SK-N-SH treated with all-trans-retinoic acid at 6 μM for 48 hours (cell line): Measurements from ENCODE around the gene HBB.

Source experiments
- ATAC-seq: fragments of 200-7000 bp; cut with Tn5 transposase; 3 replicates; pipeline ENCODE4 v1.9.1; 2020; ENCODE audit warnings: mild to moderate bottlenecking, moderate library complexity
- BACH2 ChIP-seq: fragments of 250-450 bp; sonication (Bioruptor Pico); IDR thresholded peaks from 2 replicates; pipeline ENCODE4 v1.9.0; 2021; ENCODE audit warnings: mild to moderate bottlenecking, borderline replicate concordance
- CREB5 ChIP-seq: fragments of 250-450 bp; sonication (Bioruptor Pico); IDR thresholded peaks from 2 replicates; pipeline ENCODE4 v1.5.1; 2020; ENCODE audit warnings: low read depth, mild to moderate bottlenecking, moderate library complexity
- CSRNP3 ChIP-seq: fragments of 250-450 bp; sonication (Bioruptor Pico); IDR thresholded peaks from 2 replicates; pipeline ENCODE4 v1.5.1; 2021; ENCODE audit warnings: mild to moderate bottlenecking, moderate library complexity
- ESRRG ChIP-seq: fragments of 250-450 bp; sonication (Bioruptor Pico); IDR thresholded peaks from 2 replicates; pipeline ENCODE4 v1.6.1; 2021; ENCODE audit warnings: mild to moderate bottlenecking
- GLIS3 ChIP-seq: fragments of 250-450 bp; sonication (Bioruptor Pico); IDR thresholded peaks from 2 replicates; pipeline ENCODE4 v1.5.0; 2020; ENCODE audit warnings: mild to moderate bottlenecking, moderate library complexity
- ISL1 ChIP-seq: fragments of 250-450 bp; sonication (Bioruptor Pico); IDR thresholded peaks from 2 replicates; pipeline ENCODE4 v2.1.2; 2022; ENCODE audit warnings: mild to moderate bottlenecking, moderate library complexity
- OSR1 ChIP-seq: fragments of 250-450 bp; sonication (Bioruptor Pico); IDR thresholded peaks from 2 replicates; pipeline ENCODE4 v1.8.0; 2022; ENCODE audit warnings: moderate library complexity, mild to moderate bottlenecking, inconsistent platforms
- PATZ1 ChIP-seq: fragments of 250-450 bp; sonication (Bioruptor Pico); IDR thresholded peaks from 2 replicates; pipeline ENCODE4 v1.8.0; 2020; ENCODE audit warnings: mild to moderate bottlenecking, moderate library complexity, borderline replicate concordance
- POU6F1 ChIP-seq: fragments of 250-450 bp; sonication (Bioruptor Pico); IDR thresholded peaks from 2 replicates; pipeline ENCODE4 v1.8.0; 2021; ENCODE audit warnings: low read depth, mild to moderate bottlenecking, moderate library complexity, borderline replicate concordance
- PPARA ChIP-seq: fragments of 250-450 bp; sonication (Bioruptor Pico); IDR thresholded peaks from 2 replicates; pipeline ENCODE4 v1.5.0; 2020; ENCODE audit warnings: mild to moderate bottlenecking, borderline replicate concordance
- SNAI2 ChIP-seq: fragments of 250-450 bp; sonication (Bioruptor Pico); IDR thresholded peaks from 2 replicates; pipeline ENCODE4 v1.5.0; 2020; ENCODE audit warnings: mild to moderate bottlenecking, moderate library complexity
- TCF4 ChIP-seq: fragments of 250-450 bp; sonication (Bioruptor Pico); IDR thresholded peaks from 2 replicates; pipeline ENCODE4 v1.8.0; 2021; ENCODE audit warnings: mild to moderate bottlenecking, moderate library complexity, borderline replicate concordance
- TOX ChIP-seq: fragments of 250-450 bp; sonication (Bioruptor Pico); IDR thresholded peaks from 2 replicates; pipeline ENCODE4 v1.8.0; 2021; ENCODE audit warnings: mild to moderate bottlenecking, moderate library complexity, borderline replicate concordance
- TSHZ2 ChIP-seq: fragments of 250-450 bp; sonication (Bioruptor Pico); IDR thresholded peaks from 2 replicates; pipeline ENCODE4 v1.5.0; 2020; ENCODE audit warnings: mild to moderate bottlenecking, moderate library complexity
- ZC3H10 ChIP-seq: fragments of 250-450 bp; sonication (Bioruptor Pico); IDR thresholded peaks from 2 replicates; pipeline ENCODE4 v1.5.1; 2021; ENCODE audit warnings: mild to moderate bottlenecking, moderate library complexity
- ZFP3 ChIP-seq: fragments of 250-450 bp; sonication (Bioruptor Pico); IDR thresholded peaks from 2 replicates; pipeline ENCODE4 v1.5.0; 2020; ENCODE audit warnings: mild to moderate bottlenecking, moderate library complexity
- ZFP30 ChIP-seq: fragments of 450-650 bp; formaldehyde crosslinking; IDR thresholded peaks from 2 replicates; pipeline ENCODE4 v1.5.0; 2022; ENCODE audit warnings: mild to moderate bottlenecking, moderate library complexity
- ZNF70 ChIP-seq: fragments of 450-650 bp; formaldehyde crosslinking; IDR thresholded peaks from 2 replicates; pipeline ENCODE4 v1.5.0; 2020; ENCODE audit warnings: mild to moderate bottlenecking, moderate library complexity

Gene HBB

GRCh38 chr11:5272395-5273017, 45.6 kb upstream of the HBB start:
- no peak for ATAC-seq
- TF ChIP-seq CREB5 (CRISPR knock-in tag) (no peak), TCF4 (CRISPR knock-in tag) (no peak), OSR1 (CRISPR knock-in tag) (no peak), TSHZ2 (CRISPR knock-in tag) (no peak), ISL1 (CRISPR knock-in tag) (no peak), GLIS3 (no peak), ZNF70 (CRISPR knock-in tag) (no peak)

GRCh38 chr11:5269715-5270147, 42.9 kb upstream of the HBB start, which contains the start of gene HBE1:
Gene HBE1 (minus strand): TSS chr11:5269945. CDS start chr11:5269890, 55 bp downstream.
- ATAC-seq, result no peak
- TF ChIP-seq GLIS3 (no peak), ISL1 (CRISPR knock-in tag) (no peak), SNAI2 (CRISPR knock-in tag) (no peak), PPARA (CRISPR knock-in tag) (no peak), ZC3H10 (CRISPR knock-in tag) (no peak), TCF4 (CRISPR knock-in tag) (no peak), ESRRG (CRISPR knock-in tag) (no peak), ZFP30 (CRISPR knock-in tag) (no peak), POU6F1 (CRISPR knock-in tag) (no peak), CREB5 (CRISPR knock-in tag) (no peak), ZFP3 (CRISPR knock-in tag) (no peak), BACH2 (CRISPR knock-in tag) (no peak)

GRCh38 chr11:5267033-5267563, 40.2 kb upstream of the HBB start:
- ATAC-seq, result no peak
- TF ChIP-seq CSRNP3 (CRISPR knock-in tag) (no peak), PATZ1 (CRISPR knock-in tag) (no peak), ESRRG (CRISPR knock-in tag) (no peak), ZC3H10 (CRISPR knock-in tag) (no peak), TSHZ2 (CRISPR knock-in tag) (no peak), ISL1 (CRISPR knock-in tag) (no peak), BACH2 (CRISPR knock-in tag) (no peak), POU6F1 (CRISPR knock-in tag) (no peak), CREB5 (CRISPR knock-in tag) (no peak), TOX (CRISPR knock-in tag) (no peak), PPARA (CRISPR knock-in tag) (no peak), ZFP30 (CRISPR knock-in tag) (no peak)
